Muscle layer of duodenum (tissue), 2 donors: Measurements from ENCODE around the gene SHC4.

Experiments
- H3K27ac ChIP-seq: one replicate; pipeline ENCODE4 v1.7.0; 2013; ENCODE audit warnings: mild to moderate bottlenecking, low read length
- H3K27me3 ChIP-seq: one replicate; pipeline ENCODE4 v1.7.0; 2013; ENCODE audit warnings: low read depth, mild to moderate bottlenecking, control low read depth, low read length
- H3K36me3 ChIP-seq, 2 donors: one replicate each; pipeline ENCODE4 v1.7.0; 2013; ENCODE audit warnings: low read length in 2 of 2, control low read depth in 1 of 2, mild to moderate bottlenecking in 1 of 2; ENCODE audit not compliant: insufficient read depth in 2 of 2, control insufficient read depth in 1 of 2
- H3K4me1 ChIP-seq, 2 donors: one replicate each; pipeline ENCODE4 v1.7.0; 2013; ENCODE audit warnings: low read length in 2 of 2, mild to moderate bottlenecking in 2 of 2, control low read depth in 1 of 2, moderate library complexity in 1 of 2; ENCODE audit not compliant: insufficient read depth in 2 of 2, control insufficient read depth in 1 of 2
- H3K4me3 ChIP-seq, 2 donors: one replicate each; pipeline ENCODE4 v1.7.0; 2013; ENCODE audit warnings: low read length in 2 of 2, low read depth in 1 of 2, mild to moderate bottlenecking in 1 of 2
- H3K9me3 ChIP-seq, 2 donors: one replicate each; pipeline ENCODE4 v1.7.0; 2013; ENCODE audit warnings: low read length in 2 of 2, control low read depth in 1 of 2, mild to moderate bottlenecking in 1 of 2; ENCODE audit not compliant: control insufficient read depth in 1 of 2
- donor health status: healthy.

SHC4 gene

GRCh38 chr15:48940508-48940907 is 23.2 kb downstream of the SHC4 start:
- Histone ChIP-seq H3K36me3 (no peaks in the 10 kb centered on the region), H3K4me1 (no peaks in the 10 kb centered on the region), H3K4me3 (no peak overlapping the region)

GRCh38 chr15:48939648-48940047 is 24.1 kb downstream of the SHC4 start:
- Histone ChIP-seq H3K4me3 (no peak overlapping the region), H3K27ac (no peak overlapping the region), H3K4me1 (no peaks in the 10 kb centered on the region)

More at GRCh38 chr15:48940508-48940907, 23.2 kb downstream of the SHC4 start:
- Histone ChIP-seq H3K9me3 (no peaks in the 10 kb centered on the region), H3K27ac (no peak overlapping the region), H3K27me3 (no peaks in the 10 kb centered on the region)

GRCh38 chr15:48937886-48938285 is 25.8 kb downstream of the SHC4 start:
- no peak overlapping the region for H3K4me3 ChIP-seq
- H3K27me3 ChIP-seq: no peaks in the 10 kb centered on the region
- no peaks in the 10 kb centered on the region for H3K4me1 ChIP-seq
- no peak overlapping the region for H3K27ac ChIP-seq
- H3K36me3 ChIP-seq: no peaks in the 10 kb centered on the region
- H3K9me3 ChIP-seq: peaks cover 0 to 3% of the 10 kb centered on the region in 2 donors

More at GRCh38 chr15:48939648-48940047, 24.1 kb downstream of the SHC4 start:
- no peaks in the 10 kb centered on the region for H3K27me3 ChIP-seq
- H3K9me3 ChIP-seq: no peaks in the 10 kb centered on the region
- no peaks in the 10 kb centered on the region for H3K36me3 ChIP-seq

GRCh38 chr15:48936666-48937065 is 27.1 kb downstream of the SHC4 start:
- Histone ChIP-seq H3K4me3 (no peak overlapping the region), H3K27me3 (no peaks in the 10 kb centered on the region), H3K27ac (no peak overlapping the region), H3K9me3 (peaks cover 0 to 3% of the 10 kb centered on the region in 2 donors), H3K4me1 (no peaks in the 10 kb centered on the region), H3K36me3 (no peaks in the 10 kb centered on the region)

GRCh38 chr15:48935236-48935635 is 28.5 kb downstream of the SHC4 start:
- no peaks in the 10 kb centered on the region for H3K4me1 ChIP-seq
- no peaks in the 10 kb centered on the region for H3K36me3 ChIP-seq
- H3K9me3 ChIP-seq: peaks cover 0 to 3% of the 10 kb centered on the region in 2 donors
- H3K27me3 ChIP-seq: no peaks in the 10 kb centered on the region
- no peak overlapping the region for H3K27ac ChIP-seq
- H3K4me3 ChIP-seq: no peak overlapping the region

- no peaks in the 10 kb centered on the region for H3K27me3 ChIP-seq
- H3K4me1 ChIP-seq: no peaks in the 10 kb centered on the region
- H3K36me3 ChIP-seq: no peaks in the 10 kb centered on the region
- no peak overlapping the region for H3K4me3 ChIP-seq
- H3K9me3 ChIP-seq: peaks cover 0 to 3% of the 10 kb centered on the region in 2 donors
- no peak overlapping the region for H3K27ac ChIP-seq
Measured at GRCh38 chr15:48930735-48931134, 33.0 kb downstream of the SHC4 start.

GRCh38 chr15:48929661-48930060 is 34.1 kb downstream of the SHC4 start:
- no peak overlapping the region for H3K4me3 ChIP-seq
- H3K27me3 ChIP-seq: no peaks in the 10 kb centered on the region
- H3K9me3 ChIP-seq: peaks cover 0 to 3% of the 10 kb centered on the region in 2 donors
- H3K4me1 ChIP-seq: no peaks in the 10 kb centered on the region
- H3K36me3 ChIP-seq: no peaks in the 10 kb centered on the region
- no peak overlapping the region for H3K27ac ChIP-seq

- H3K27me3 ChIP-seq: no peaks in the 10 kb centered on the region
- H3K27ac ChIP-seq: no peak overlapping the region
- no peaks in the 10 kb centered on the region for H3K36me3 ChIP-seq
- no peak overlapping the region for H3K4me3 ChIP-seq
- H3K4me1 ChIP-seq: no peaks in the 10 kb centered on the region
- H3K9me3 ChIP-seq: peaks cover 0 to 3% of the 10 kb centered on the region in 2 donors
Measured at GRCh38 chr15:48928877-48929538, 34.7 kb downstream of the SHC4 start.

- Histone ChIP-seq H3K27ac (no peak overlapping the region), H3K4me1 (no peaks in the 10 kb centered on the region), H3K27me3 (no peaks in the 10 kb centered on the region), H3K9me3 (no peaks in the 10 kb centered on the region), H3K36me3 (no peaks in the 10 kb centered on the region), H3K4me3 (no peak overlapping the region)
Measured at GRCh38 chr15:48925714-48926223, 38.0 kb downstream of the SHC4 start.

- no peaks in the 10 kb centered on the region for H3K4me1 ChIP-seq
- H3K36me3 ChIP-seq: no peaks in the 10 kb centered on the region
- H3K4me3 ChIP-seq: no peak overlapping the region
- H3K27me3 ChIP-seq: no peaks in the 10 kb centered on the region
- H3K9me3 ChIP-seq: no peaks in the 10 kb centered on the region
- H3K27ac ChIP-seq: no peak overlapping the region
Measured at GRCh38 chr15:48924528-48925393, 39.0 kb downstream of the SHC4 start.

GRCh38 chr15:48922046-48922445 is 41.7 kb downstream of the SHC4 start:
- no peaks in the 10 kb centered on the region for H3K9me3 ChIP-seq
- no peaks in the 10 kb centered on the region for H3K27me3 ChIP-seq
- no peaks in the 10 kb centered on the region for H3K36me3 ChIP-seq
- no peak overlapping the region for H3K27ac ChIP-seq
- H3K4me1 ChIP-seq: no peaks in the 10 kb centered on the region
- H3K4me3 ChIP-seq: no peak overlapping the region
